ENCODE measurements around the gene MTHFD1. TPM values are rescaled to one million over a fixed set of nuclear protein-coding genes. Genes with fewer than 3 reads are reported as not detected.

MTHFD1 gene
- total RNA-seq, 1 donor: 53.1 TPM

DNA sequence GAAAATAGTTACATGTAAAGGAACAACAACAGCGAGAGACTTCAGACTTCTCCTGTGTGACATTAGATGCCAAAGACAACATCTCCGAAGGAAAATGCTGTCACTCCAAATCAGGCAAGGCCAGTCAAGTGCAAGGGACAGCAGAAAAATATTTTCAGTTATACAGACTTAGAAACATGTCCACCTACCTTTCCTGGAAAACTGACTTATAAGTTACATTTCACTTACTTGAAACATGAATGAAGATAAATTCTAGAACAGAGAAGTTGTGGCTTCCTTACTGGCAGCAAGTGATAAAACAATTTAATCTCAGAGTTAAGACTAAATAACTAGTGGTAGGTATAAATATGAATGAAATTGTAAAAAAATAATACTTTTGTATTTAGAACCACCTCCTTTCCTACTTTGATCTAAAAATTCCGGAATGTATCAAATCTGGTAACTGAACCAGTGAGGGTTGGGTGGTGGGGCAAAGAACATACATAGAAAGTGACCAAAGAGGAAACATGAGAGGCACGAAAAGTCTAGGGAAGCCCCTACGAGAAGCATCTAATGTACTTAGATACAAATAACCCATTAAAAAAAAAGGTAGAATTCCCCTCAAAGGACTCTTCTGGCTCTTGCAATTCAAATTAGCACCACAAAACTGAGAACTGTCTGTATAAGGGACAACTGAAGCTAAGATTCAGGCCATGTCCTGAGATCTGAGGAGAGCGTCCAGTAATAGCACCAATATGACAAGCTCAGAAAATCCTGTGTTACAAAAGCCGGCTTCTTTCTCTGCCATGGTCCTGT, 21.2 kb downstream of the MTHFD1 start:
- no peak overlapping the region for H3K4me3 ChIP-seq (ENCODE audit: low read depth, low read length)
- DNase-seq (ENCODE audit: low read depth): no peak
- TF ChIP-seq, protein P1, sequence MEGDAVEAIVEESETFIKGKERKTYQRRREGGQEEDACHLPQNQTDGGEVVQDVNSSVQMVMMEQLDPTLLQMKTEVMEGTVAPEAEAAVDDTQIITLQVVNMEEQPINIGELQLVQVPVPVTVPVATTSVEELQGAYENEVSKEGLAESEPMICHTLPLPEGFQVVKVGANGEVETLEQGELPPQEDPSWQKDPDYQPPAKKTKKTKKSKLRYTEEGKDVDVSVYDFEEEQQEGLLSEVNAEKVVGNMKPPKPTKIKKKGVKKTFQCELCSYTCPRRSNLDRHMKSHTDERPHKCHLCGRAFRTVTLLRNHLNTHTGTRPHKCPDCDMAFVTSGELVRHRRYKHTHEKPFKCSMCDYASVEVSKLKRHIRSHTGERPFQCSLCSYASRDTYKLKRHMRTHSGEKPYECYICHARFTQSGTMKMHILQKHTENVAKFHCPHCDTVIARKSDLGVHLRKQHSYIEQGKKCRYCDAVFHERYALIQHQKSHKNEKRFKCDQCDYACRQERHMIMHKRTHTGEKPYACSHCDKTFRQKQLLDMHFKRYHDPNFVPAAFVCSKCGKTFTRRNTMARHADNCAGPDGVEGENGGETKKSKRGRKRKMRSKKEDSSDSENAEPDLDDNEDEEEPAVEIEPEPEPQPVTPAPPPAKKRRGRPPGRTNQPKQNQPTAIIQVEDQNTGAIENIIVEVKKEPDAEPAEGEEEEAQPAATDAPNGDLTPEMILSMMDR (IDR thresholded peaks at IDR 0.05; ENCODE audit: insufficient read depth, low read depth, low read length): no peak

- DNase-seq (ENCODE audit: low read depth): peak; percentile 49
- TF ChIP-seq, protein P1 (IDR thresholded peaks at IDR 0.05; ENCODE audit: insufficient read depth, low read depth, low read length): no peak
- H3K4me3 ChIP-seq (ENCODE audit: low read depth, low read length): no peak overlapping the region
Observed at GRCh38 chr14:64410084-64410774, 22.1 kb downstream of the MTHFD1 start.

- DNase-seq (ENCODE audit: low read depth): no peak
- TF ChIP-seq, protein P1 (IDR thresholded peaks at IDR 0.05; ENCODE audit: insufficient read depth, low read depth, low read length): no peak
Observed at GRCh38 chr14:64411001-64411400, 22.8 kb downstream of the MTHFD1 start.

DNA sequence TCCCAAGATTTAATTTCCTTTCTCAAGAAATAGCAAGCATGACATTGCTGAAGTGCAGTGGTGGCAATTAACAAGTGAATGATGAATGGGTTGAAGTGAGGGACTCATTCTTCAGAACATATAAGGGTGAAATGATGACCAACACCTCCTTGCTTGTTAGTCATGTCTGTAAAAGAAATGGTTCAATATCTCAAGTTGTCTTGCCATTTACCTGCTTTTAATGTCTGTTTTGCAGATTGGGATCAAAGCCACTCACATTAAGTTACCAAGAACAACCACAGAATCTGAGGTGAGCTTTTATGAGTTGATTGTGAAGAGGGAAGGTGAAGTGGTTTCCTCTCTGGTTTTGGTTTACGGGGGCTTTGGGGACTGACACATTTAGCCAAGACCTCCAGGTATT, 24.1 kb downstream of the MTHFD1 start:
- TF ChIP-seq, protein P1 (IDR thresholded peaks at IDR 0.05; ENCODE audit: insufficient read depth, low read depth, low read length): no peak
- no peak overlapping the region for H3K4me3 ChIP-seq (ENCODE audit: low read depth, low read length)
- no peak for DNase-seq (ENCODE audit: low read depth)

More at GRCh38 chr14:64411001-64411400, 22.8 kb downstream of the MTHFD1 start:
- H3K4me3 ChIP-seq (ENCODE audit: low read depth, low read length): no peak overlapping the region

GRCh38 chr14:64416348-64416932, 28.3 kb downstream of the MTHFD1 start:
- TF ChIP-seq, protein P1 (IDR thresholded peaks at IDR 0.05; ENCODE audit: insufficient read depth, low read depth, low read length): no peak
- no peak overlapping the region for H3K4me3 ChIP-seq (ENCODE audit: low read depth, low read length)
- DNase-seq (ENCODE audit: low read depth): no peak

GRCh38 chr14:64417055-64417770, 29.1 kb downstream of the MTHFD1 start:
- TF ChIP-seq, protein P1 (IDR thresholded peaks at IDR 0.05; ENCODE audit: insufficient read depth, low read depth, low read length): no peak
- no peak for DNase-seq (ENCODE audit: low read depth)

More at GRCh38 chr14:64417055-64417770, 29.1 kb downstream of the MTHFD1 start:
- H3K4me3 ChIP-seq (ENCODE audit: low read depth, low read length): no peak overlapping the region
